Measurements from ENCODE around the gene BCKDK. TPM values are rescaled to one million over a fixed set of nuclear protein-coding genes. Genes with fewer than 3 reads are reported as not detected.

Gene BCKDK
- polyA plus RNA-seq, 1 of the 3 experiments (the other 2 are of a cell fraction), result 73.2 TPM

DNA sequence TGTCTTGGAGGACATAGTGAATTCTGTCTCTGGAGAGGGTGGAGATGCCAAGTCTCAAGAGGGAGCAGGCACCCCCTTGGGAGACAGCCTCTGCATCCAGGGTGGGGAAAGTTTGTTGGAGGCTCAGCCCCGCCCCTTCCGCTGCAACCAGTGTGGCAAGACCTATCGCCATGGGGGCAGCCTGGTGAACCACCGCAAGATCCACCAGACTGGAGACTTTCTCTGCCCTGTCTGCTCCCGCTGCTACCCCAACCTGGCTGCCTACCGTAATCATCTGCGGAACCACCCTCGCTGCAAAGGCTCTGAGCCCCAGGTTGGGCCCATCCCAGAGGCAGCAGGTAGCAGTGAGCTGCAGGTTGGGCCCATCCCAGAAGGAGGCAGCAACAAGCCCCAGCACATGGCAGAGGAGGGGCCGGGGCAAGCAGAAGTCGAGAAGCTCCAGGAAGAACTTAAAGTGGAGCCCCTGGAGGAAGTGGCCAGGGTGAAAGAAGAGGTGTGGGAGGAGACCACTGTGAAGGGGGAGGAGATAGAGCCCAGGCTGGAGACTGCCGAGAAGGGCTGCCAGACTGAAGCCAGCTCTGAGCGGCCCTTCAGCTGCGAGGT lies 28.7 kb upstream of the BCKDK start (continued):
- TF ChIP-seq, protein P1, sequence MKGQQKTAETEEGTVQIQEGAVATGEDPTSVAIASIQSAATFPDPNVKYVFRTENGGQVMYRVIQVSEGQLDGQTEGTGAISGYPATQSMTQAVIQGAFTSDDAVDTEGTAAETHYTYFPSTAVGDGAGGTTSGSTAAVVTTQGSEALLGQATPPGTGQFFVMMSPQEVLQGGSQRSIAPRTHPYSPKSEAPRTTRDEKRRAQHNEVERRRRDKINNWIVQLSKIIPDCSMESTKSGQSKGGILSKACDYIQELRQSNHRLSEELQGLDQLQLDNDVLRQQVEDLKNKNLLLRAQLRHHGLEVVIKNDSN (IDR thresholded peaks at IDR 0.05; ENCODE audit: borderline replicate concordance, low read depth), result no peak
- TF ChIP-seq TAF1 (IDR thresholded peaks at IDR 0.05; ENCODE audit: borderline replicate concordance, low read depth, low read length) (no peak), FOSL2 (IDR thresholded peaks at IDR 0.05; ENCODE audit: borderline replicate concordance, low read depth) (no peak), ELF1 (IDR thresholded peaks at IDR 0.05) (no peak), SIN3A (IDR thresholded peaks at IDR 0.05; ENCODE audit: borderline replicate concordance, low read depth, low read length) (no peak), TCF12 (IDR thresholded peaks at IDR 0.05) (no peak), YY1 (IDR thresholded peaks at IDR 0.05; ENCODE audit: low read depth) (no peak), GATA2 (CRISPR knock-in tag; IDR thresholded peaks at IDR 0.05) (no peak), RXRA (IDR thresholded peaks at IDR 0.05; ENCODE audit: borderline replicate concordance, low read depth) (no peak)

GRCh38 chr16:31080035-31080629 lies 28.1 kb upstream of the BCKDK start:
- Histone ChIP-seq H3K9me3 (no peaks in the 10 kb centered on the region), H3K4me3 (ENCODE audit: low read depth in 2 of 2, low read length in 1 of 2) (no peak overlapping the region), H3F3A (replicated peaks; ENCODE audit: insufficient read depth) (no peaks in the 10 kb centered on the region), H4K20me1 (ENCODE audit: insufficient read depth) (peaks cover 12% of the 10 kb centered on the region; the same call in 1 of the 2 replicates), H3K79me2 (ENCODE audit: insufficient read depth) (peaks cover 68% of the 10 kb centered on the region), H3K36me3 (replicated peaks in 1 of 2; ENCODE audit: control insufficient read depth in 1 of 2, insufficient read depth in 2 of 2, low read length in 1 of 2) (peaks cover 27 to 74% of the 10 kb centered on the region in 2 experiments), H3K4me2 (no peak overlapping the region), H3K9ac (no peak overlapping the region), H3K4me1 (ENCODE audit: control insufficient read depth in 1 of 2, insufficient read depth in 2 of 2, low read depth in 1 of 2, low read length in 1 of 2) (peaks cover 2 to 6% of the 10 kb centered on the region in 2 experiments; a peak in 3 of 4 replicates), H2AFZ (ENCODE audit: low read depth) (no peak overlapping the region), H3K9me2 (no peaks in the 10 kb centered on the region), H3K27me3 (ENCODE audit: insufficient read depth) (no peaks in the 10 kb centered on the region), H3K27ac (ENCODE audit: low read depth in 2 of 2, low read length in 1 of 2) (no peak overlapping the region)
- WGBS (ENCODE audit: low lambda C conversion rate), result 97% methylated on average over 23 of the region's 40 CpGs
- POLR2A ChIA-PET, result no interaction called here
- no peak for DNase-seq
- TF ChIP-seq RFX5 (IDR thresholded peaks at IDR 0.05; ENCODE audit: low read length), result no peak
- no peak for TF ChIP-seq RXRA (IDR thresholded peaks at IDR 0.05; ENCODE audit: borderline replicate concordance, low read depth)
- TF ChIP-seq, protein P2, sequence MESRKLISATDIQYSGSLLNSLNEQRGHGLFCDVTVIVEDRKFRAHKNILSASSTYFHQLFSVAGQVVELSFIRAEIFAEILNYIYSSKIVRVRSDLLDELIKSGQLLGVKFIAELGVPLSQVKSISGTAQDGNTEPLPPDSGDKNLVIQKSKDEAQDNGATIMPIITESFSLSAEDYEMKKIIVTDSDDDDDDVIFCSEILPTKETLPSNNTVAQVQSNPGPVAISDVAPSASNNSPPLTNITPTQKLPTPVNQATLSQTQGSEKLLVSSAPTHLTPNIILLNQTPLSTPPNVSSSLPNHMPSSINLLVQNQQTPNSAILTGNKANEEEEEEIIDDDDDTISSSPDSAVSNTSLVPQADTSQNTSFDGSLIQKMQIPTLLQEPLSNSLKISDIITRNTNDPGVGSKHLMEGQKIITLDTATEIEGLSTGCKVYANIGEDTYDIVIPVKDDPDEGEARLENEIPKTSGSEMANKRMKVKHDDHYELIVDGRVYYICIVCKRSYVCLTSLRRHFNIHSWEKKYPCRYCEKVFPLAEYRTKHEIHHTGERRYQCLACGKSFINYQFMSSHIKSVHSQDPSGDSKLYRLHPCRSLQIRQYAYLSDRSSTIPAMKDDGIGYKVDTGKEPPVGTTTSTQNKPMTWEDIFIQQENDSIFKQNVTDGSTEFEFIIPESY (IDR thresholded peaks at IDR 0.05; ENCODE audit: borderline replicate concordance, low read depth), result no peak
- TF ChIP-seq, protein P3, sequence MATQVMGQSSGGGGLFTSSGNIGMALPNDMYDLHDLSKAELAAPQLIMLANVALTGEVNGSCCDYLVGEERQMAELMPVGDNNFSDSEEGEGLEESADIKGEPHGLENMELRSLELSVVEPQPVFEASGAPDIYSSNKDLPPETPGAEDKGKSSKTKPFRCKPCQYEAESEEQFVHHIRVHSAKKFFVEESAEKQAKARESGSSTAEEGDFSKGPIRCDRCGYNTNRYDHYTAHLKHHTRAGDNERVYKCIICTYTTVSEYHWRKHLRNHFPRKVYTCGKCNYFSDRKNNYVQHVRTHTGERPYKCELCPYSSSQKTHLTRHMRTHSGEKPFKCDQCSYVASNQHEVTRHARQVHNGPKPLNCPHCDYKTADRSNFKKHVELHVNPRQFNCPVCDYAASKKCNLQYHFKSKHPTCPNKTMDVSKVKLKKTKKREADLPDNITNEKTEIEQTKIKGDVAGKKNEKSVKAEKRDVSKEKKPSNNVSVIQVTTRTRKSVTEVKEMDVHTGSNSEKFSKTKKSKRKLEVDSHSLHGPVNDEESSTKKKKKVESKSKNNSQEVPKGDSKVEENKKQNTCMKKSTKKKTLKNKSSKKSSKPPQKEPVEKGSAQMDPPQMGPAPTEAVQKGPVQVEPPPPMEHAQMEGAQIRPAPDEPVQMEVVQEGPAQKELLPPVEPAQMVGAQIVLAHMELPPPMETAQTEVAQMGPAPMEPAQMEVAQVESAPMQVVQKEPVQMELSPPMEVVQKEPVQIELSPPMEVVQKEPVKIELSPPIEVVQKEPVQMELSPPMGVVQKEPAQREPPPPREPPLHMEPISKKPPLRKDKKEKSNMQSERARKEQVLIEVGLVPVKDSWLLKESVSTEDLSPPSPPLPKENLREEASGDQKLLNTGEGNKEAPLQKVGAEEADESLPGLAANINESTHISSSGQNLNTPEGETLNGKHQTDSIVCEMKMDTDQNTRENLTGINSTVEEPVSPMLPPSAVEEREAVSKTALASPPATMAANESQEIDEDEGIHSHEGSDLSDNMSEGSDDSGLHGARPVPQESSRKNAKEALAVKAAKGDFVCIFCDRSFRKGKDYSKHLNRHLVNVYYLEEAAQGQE (IDR thresholded peaks at IDR 0.05; ENCODE audit: low read depth, low read length), result no peak
- TF ChIP-seq, protein P4, sequence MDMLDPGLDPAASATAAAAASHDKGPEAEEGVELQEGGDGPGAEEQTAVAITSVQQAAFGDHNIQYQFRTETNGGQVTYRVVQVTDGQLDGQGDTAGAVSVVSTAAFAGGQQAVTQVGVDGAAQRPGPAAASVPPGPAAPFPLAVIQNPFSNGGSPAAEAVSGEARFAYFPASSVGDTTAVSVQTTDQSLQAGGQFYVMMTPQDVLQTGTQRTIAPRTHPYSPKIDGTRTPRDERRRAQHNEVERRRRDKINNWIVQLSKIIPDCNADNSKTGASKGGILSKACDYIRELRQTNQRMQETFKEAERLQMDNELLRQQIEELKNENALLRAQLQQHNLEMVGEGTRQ (IDR thresholded peaks at IDR 0.05; ENCODE audit: borderline replicate concordance, low read depth, low read length), result no peak
- TF ChIP-seq POLR2AphosphoS5 (IDR thresholded peaks at IDR 0.05; ENCODE audit: low read depth, low read length), result no peak
- no peak for TF ChIP-seq GABPA (IDR thresholded peaks at IDR 0.05; ENCODE audit: low read depth)
- no peak for TF ChIP-seq FOSL2 (IDR thresholded peaks at IDR 0.05; ENCODE audit: borderline replicate concordance, low read depth)
- CTCF ChIA-PET, result interaction anchor here (0.5 to 1.6 kb wide), 5 partner anchors 21 to 267 kb away, joined by 4 to 5 read pairs (median 4); partner anchors contain the start of gene HSD3B7
